Articular chondrocyte of knee joint (primary cell): ENCODE measurements around the gene KLRB1. TPM values are rescaled to one million over a fixed set of nuclear protein-coding genes. Genes with fewer than 3 reads are reported as not detected.

ENCODE experiments used
- small RNA-seq: library from RNA; depleted of rRNA; stranded (forward); fragments of <200 nt; gene quantifications from one replicate; pipeline ENCODE3, GENCODE V24; 2012
- total RNA-seq: library from RNA; depleted of rRNA; stranded (reverse); fragments of >200 nt; gene quantifications from 2 replicates; pipeline ENCODE4 v1.2.3, GENCODE V29; 2012

Gene KLRB1
- total RNA-seq = not detected in 2 replicates

GRCh38 chr12:9607716-9608115 is at the start of gene KLRB1:
Gene KLRB1, minus strand, starts transcription at chr12:9607916. Its CDS starts 77 bp downstream, at chr12:9607839.

Small RNA genes lying within 50 kb of the gene (small RNA-seq; reads per million reads assigned to genes)
- gene AC010186.4 (not detected), gene RNU6-700P (not detected)

Other genes starting within 250 kb of the KLRB1 start
- 6.9 and 9.5 TPM in 2 replicates for gene CLEC2D, start 61.8 kb upstream of the KLRB1 start, total RNA-seq
- not detected in 2 replicates for gene CLECL1, start 125.2 kb upstream of the KLRB1 start, total RNA-seq
- gene CD69, start 153.0 kb upstream of the KLRB1 start, total RNA-seq = not detected in 2 replicates
- gene KLRF1, start 219.6 kb upstream of the KLRB1 start, total RNA-seq = 0.13 and 0.32 TPM in 2 replicates